ENCODE measurements around the gene SLC6A14. TPM values are rescaled to one million over a fixed set of nuclear protein-coding genes. Genes with fewer than 3 reads are reported as not detected.

Gene SLC6A14
- total RNA-seq, 1 experiment from 2014 or later = 0.07 TPM

GRCh38 chrX:116399681-116400080, 36.7 kb upstream of the SLC6A14 start:
- Histone ChIP-seq H3K27me3 (ENCODE audit: low read length) (no peaks in the 10 kb centered on the region), H3K9me3 (ENCODE audit: low read length) (no peaks in the 10 kb centered on the region), H3K36me3 (ENCODE audit: low read depth, low read length) (no peaks in the 10 kb centered on the region), H3K9ac (ENCODE audit: low read length) (no peak overlapping the region), H4K20me1 (ENCODE audit: low read length) (no peaks in the 10 kb centered on the region), H3K4me3 (ENCODE audit: low read length) (no peak overlapping the region), H2AFZ (ENCODE audit: low read length) (no peak overlapping the region), H3K27ac (ENCODE audit: low read length) (no peak overlapping the region), H3K4me1 (ENCODE audit: insufficient read depth, low read length) (no peaks in the 10 kb centered on the region), H3K9me2 (replicated peaks; ENCODE audit: low read length) (no peaks in the 10 kb centered on the region), H3K79me2 (ENCODE audit: low read length) (no peaks in the 10 kb centered on the region), H3K4me2 (ENCODE audit: low read length) (no peak overlapping the region), H3F3A (ENCODE audit: low read length, unreplicated experiment) (no peaks in the 10 kb centered on the region)
- DNase-seq (no peak), ATAC-seq (no peak)
- POLR2A ChIA-PET (ENCODE audit: unreplicated experiment) = no interaction called here
- intact Hi-C loops (cut with micrococcal nuclease) = no loop called here
- no TSS peak for BruUV-seq (replicated peaks)
- TF ChIP-seq EZH2 (IDR thresholded peaks at IDR 0.05; ENCODE audit: low read length, unreplicated experiment) (no peak), EZH2phosphoT487 (IDR thresholded peaks at IDR 0.05; ENCODE audit: borderline replicate concordance, low read length) (no peak), CTCF (conservative IDR thresholded peaks at IDR 0.05; ENCODE audit: low read depth, low read length) (no peak)
- CTCF ChIA-PET = no interaction called here

GRCh38 chrX:116409219-116409618, 27.2 kb upstream of the SLC6A14 start:
- ATAC-seq (no peak), DNase-seq (no peak)
- Histone ChIP-seq H2AFZ (ENCODE audit: low read length) (no peak overlapping the region), H4K20me1 (ENCODE audit: low read length) (no peaks in the 10 kb centered on the region), H3K27ac (ENCODE audit: low read length) (no peak overlapping the region), H3K4me3 (ENCODE audit: low read length) (no peak overlapping the region), H3K27me3 (ENCODE audit: low read length) (no peaks in the 10 kb centered on the region), H3K36me3 (ENCODE audit: low read depth, low read length) (no peaks in the 10 kb centered on the region), H3K9ac (ENCODE audit: low read length) (no peak overlapping the region), H3K9me3 (ENCODE audit: low read length) (no peaks in the 10 kb centered on the region), H3K79me2 (ENCODE audit: low read length) (no peaks in the 10 kb centered on the region), H3K4me2 (ENCODE audit: low read length) (no peak overlapping the region), H3K9me2 (replicated peaks; ENCODE audit: low read length) (no peaks in the 10 kb centered on the region), H3K4me1 (ENCODE audit: insufficient read depth, low read length) (no peaks in the 10 kb centered on the region), H3F3A (ENCODE audit: low read length, unreplicated experiment) (no peaks in the 10 kb centered on the region)
- no TSS peak for BruUV-seq (replicated peaks)
- intact Hi-C loops (cut with micrococcal nuclease) = no loop called here
- TF ChIP-seq EZH2phosphoT487 (IDR thresholded peaks at IDR 0.05; ENCODE audit: borderline replicate concordance, low read length) = no peak
- no peak for TF ChIP-seq CTCF (conservative IDR thresholded peaks at IDR 0.05; ENCODE audit: low read depth, low read length)
- no peak for TF ChIP-seq EZH2 (IDR thresholded peaks at IDR 0.05; ENCODE audit: low read length, unreplicated experiment)
- ChIA-PET POLR2A (ENCODE audit: unreplicated experiment) (no interaction called here), CTCF (no interaction called here)

- no peaks in the 10 kb centered on the region for H4K20me1 ChIP-seq (ENCODE audit: low read length)
- H3K4me1 ChIP-seq (ENCODE audit: insufficient read depth, low read length) = peaks cover 13% of the 10 kb centered on the region
- no peaks in the 10 kb centered on the region for H3K9me2 ChIP-seq (replicated peaks; ENCODE audit: low read length)
- H3K9me3 ChIP-seq (ENCODE audit: low read length) = no peaks in the 10 kb centered on the region
- intact Hi-C loops (cut with micrococcal nuclease) = no loop called here
- no peaks in the 10 kb centered on the region for H3K36me3 ChIP-seq (ENCODE audit: low read depth, low read length)
- H2AFZ ChIP-seq (ENCODE audit: low read length) = no peak overlapping the region
- TF ChIP-seq CTCF (conservative IDR thresholded peaks at IDR 0.05; ENCODE audit: low read depth, low read length) (no peak), EZH2phosphoT487 (IDR thresholded peaks at IDR 0.05; ENCODE audit: borderline replicate concordance, low read length) (no peak), EZH2 (IDR thresholded peaks at IDR 0.05; ENCODE audit: low read length, unreplicated experiment) (no peak)
- no peak overlapping the region for H3K27ac ChIP-seq (ENCODE audit: low read length)
- ChIA-PET POLR2A (ENCODE audit: unreplicated experiment) (no interaction called here), CTCF (no interaction called here)
- H3K4me2 ChIP-seq (ENCODE audit: low read length) = no peak overlapping the region
- no peaks in the 10 kb centered on the region for H3K27me3 ChIP-seq (ENCODE audit: low read length)
- DNase-seq (no peak), ATAC-seq (no peak)
- no peak overlapping the region for H3K9ac ChIP-seq (ENCODE audit: low read length)
- H3K4me3 ChIP-seq (ENCODE audit: low read length) = no peak overlapping the region
- H3K79me2 ChIP-seq (ENCODE audit: low read length) = no peaks in the 10 kb centered on the region
- BruUV-seq (replicated peaks) = no TSS peak
- no peaks in the 10 kb centered on the region for H3F3A ChIP-seq (ENCODE audit: low read length, unreplicated experiment)
Observed at GRCh38 chrX:116413273-116413672, 23.1 kb upstream of the SLC6A14 start.
